Endothelial cell of hepatic sinusoid (primary cell): Measurements from ENCODE around the gene RAD51B.

Experiments used
- in situ Hi-C: cut with HindIII; loops from 2 replicates; pipeline ENCODE4 v1.10.0; 2017; ENCODE audit warnings: low sequenced_read_pairs

Gene RAD51B

DNA sequence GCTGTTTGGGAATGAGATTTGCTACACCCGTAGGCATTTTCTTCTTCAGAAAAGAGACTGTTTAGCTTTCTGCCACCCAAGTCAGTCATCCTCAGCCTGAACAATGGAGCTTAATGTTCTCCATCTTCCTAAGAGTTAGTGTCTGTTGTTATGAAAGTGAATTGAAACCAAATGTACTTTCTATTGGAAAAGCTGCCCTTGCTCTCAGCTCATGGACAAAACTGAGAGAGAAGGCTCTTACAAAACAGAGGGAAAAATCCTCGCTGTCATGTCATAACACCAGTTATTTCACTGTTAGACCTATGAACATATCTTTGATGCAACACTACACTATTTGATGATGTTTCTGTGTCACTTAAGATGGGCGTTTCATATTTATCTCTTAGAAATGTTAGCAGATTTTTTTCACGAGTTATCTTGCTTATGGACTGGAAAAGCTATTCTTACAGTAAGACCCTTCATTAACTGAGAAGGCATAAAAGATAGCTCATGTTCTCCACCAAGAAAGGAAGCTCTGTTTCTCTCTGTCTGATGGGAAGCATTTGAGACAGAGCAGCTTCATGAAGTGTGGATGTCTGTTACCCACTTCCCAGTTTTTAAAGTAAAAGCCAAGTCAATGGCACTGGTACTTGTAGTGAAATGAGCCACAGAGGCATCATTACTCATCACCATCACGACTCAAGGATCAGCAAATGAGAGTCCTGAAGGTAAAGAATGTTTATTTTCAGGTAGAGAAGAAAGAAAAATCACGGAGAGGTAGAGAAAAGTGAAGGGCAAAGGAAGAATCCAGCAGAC, 489.3 kb downstream of the RAD51B start:
- in situ Hi-C loops, result no loop called here

DNA sequence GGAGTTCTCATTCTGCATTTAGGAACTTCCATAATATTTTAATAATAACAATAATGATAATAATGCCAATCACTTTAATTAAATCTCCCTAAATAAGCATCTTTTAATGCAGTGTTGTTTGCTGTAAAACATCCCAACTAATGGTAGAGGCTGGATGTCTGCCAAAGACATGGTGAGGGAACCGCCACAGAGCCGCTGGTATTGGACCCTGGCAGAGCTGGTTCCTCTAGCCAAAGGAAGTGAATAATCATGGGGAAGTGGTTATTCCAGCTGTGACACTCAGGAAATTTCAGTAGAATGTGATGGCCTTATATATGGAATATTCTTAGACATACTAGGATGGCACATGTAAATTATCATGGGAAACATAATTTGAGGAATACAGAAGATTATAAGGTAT, 490.0 kb downstream of the RAD51B start:
- in situ Hi-C loops, result no loop called here

DNA sequence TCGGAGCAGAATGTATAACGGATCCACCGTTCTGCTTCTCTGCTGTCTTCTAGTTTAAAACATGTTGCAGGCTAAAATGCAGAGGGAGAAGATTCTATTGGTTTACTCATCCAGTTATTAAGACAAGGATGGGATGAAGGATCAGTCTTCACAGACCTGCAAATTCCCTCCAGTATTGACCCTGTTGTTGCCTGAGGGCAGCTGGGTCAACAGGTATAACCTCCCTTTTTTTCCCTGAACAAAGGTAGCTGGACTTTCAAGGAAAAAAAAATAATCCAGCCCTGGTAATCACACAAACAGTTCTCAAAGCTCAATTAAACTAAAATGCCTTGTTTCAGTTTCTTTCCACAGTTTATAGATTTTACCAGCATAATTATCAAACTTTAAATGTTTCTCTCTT, 492.7 kb downstream of the RAD51B start:
- in situ Hi-C loops, result no loop called here

DNA sequence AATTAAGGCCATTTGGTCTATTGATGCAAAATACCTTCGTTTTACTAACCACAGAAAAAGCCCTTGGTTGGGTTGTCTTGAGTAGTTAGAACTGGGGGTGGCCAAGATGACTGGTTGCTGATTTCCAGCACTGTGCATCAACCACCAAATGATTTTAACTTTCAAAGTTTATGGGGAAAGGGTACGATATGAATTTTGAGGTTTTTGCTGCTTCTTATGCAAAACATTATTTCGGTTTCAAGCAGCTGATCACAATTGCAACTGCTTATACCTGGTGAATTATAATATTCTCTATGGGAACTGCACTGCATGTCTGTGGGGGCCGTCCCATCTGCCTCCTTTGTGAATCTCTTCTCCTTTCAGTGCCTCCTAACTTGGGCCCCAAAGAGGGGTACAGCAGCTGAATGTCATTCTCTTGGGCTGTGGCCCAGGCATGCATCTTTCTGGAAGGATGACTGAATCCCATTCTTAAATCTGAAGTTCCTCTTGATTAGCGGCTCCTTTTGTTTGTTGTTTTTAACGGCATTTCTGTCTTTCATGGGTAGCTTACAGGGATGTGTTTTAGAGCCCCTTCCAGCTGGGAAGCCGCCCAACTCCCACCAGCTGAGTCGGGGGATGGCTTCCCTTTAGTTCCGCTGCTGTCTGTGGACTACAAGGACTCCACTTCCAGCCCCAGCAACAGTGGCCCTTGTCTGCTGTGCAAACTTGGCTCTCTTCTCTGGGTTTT, 493.5 kb downstream of the RAD51B start:
- in situ Hi-C loops, result no loop called here

DNA sequence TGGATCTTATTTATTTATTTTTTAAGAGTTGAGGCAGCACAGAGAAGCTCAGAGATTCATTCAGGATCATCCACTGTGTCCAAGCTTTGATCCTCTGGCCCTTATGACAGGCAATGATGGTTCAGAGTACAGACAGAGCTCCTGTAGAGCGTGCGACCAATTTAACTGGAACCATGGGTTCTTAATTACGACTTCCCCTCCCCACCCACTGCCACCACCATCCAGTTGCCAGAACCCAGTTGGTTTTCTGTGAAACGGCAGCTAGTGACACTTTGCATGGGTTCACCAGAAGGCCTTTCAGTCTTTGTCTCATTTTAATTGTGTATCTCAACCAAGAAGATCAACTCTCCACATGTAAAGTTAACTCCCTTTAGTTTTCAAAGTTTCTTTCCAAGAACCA, 495.1 kb downstream of the RAD51B start:
- in situ Hi-C loops, result no loop called here

DNA sequence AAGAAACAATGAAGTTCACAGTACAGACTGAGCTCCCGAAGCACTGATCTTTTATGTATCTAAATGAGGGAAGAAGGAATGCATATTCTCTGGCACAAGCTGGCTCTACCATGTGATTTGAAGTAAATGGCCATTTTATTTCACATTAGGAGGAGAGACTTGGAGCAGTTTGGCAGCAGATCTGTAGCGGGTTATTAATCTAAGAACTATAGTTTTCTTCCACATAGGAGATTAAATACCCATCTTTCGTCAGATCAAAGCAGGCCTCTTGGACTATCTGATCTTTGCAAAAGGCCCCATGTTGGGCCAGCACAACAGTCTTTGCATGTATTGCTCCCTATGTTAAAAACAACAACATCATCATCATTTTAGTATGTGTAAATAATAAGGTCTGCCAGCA, 495.5 kb downstream of the RAD51B start:
- in situ Hi-C loops, result no loop called here

DNA sequence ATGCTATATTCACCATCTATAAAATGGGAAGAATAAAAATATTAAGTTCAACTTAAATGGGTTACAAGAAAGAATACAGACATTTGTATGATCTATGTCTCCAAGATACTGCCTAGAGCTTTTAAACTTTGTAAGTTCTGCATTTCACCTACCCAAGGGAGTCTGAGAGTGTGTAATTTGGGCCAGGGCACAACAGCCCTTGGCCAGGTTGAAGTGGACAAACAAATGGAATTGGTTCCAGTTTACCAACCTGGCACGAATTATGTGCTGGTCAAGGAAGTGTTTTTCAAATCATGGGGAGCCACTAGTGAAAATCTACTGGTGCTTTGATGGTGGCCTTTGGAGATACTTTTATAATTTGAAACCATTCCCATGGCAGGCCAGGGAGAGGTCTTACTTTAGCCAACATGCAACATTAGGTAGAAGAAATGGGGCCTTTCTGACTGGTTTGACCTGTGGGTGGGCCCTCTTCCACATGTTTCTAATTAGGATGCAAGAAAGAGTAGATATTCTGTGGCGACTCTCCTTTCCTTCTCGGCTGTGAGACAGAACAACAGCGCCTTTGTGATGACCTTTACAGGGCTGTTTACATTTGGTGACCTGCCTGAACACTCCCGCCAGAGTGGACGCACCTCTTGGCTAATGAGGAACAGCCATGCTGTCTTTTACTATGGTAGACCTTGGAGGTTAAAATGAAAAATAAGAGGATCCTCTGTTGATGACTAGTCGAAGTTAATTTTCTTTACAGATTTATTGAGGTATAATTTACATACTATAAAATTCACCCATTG, 496.7 kb downstream of the RAD51B start:
- in situ Hi-C loops, result no loop called here

DNA sequence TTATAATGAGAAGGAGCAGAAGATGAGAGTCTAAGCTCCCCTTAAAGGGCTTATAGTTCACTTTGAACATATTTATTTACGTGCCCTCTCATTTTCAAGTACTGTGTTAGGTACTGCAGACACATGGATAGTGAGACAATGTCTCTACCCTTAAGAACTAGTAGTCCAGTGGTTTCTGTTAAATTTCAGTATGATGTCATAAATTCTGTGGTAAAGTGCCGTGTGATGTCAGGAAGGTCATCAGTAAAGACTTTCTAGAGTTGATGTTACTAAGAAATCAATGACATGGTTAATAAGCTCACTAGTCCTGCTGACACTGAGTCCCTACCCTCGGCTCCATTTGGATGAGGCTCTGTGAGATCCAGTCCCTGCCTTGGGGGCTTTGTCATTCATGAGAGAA, 497.7 kb downstream of the RAD51B start:
- in situ Hi-C loops, result no loop called here

DNA sequence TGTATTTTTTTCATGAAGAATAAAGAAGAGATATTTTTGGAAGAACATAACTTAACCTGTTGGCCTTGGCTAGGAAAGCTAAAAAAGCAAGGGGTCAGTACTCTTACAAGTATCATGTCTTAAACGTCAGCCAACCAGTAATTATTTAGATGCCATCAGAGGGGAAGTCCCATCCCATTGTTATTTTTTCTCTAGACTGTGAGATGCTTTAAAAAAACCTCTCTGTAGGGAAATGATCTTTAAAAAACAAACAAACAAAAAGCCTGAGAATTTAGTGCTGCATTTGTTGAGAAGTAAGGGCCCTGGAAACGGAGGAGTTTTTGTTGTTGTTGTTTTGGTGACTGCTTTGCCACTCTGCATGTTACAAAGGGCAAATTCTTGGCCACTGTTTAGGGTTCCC, 499.2 kb downstream of the RAD51B start:
- in situ Hi-C loops, result no loop called here

DNA sequence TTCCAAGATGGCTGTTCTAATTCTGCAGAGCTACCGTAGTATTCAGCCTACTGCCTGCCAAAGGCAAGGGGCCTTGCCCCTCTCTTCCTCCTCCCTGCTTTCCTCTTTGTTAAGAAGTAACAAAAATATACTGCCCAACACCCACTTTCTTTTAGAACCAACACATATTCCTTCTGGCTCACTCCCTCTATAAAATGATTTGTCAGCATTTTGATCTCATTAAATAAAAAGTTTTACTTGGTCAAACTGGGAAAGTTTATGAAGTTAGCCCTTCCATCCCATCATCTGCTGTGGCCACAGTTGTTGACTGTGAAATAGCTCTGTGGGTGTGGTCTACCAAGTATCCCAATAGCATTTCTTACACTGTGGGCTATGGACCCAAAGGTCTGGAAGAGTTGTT, 500.9 kb downstream of the RAD51B start:
- in situ Hi-C loops, result no loop called here

DNA sequence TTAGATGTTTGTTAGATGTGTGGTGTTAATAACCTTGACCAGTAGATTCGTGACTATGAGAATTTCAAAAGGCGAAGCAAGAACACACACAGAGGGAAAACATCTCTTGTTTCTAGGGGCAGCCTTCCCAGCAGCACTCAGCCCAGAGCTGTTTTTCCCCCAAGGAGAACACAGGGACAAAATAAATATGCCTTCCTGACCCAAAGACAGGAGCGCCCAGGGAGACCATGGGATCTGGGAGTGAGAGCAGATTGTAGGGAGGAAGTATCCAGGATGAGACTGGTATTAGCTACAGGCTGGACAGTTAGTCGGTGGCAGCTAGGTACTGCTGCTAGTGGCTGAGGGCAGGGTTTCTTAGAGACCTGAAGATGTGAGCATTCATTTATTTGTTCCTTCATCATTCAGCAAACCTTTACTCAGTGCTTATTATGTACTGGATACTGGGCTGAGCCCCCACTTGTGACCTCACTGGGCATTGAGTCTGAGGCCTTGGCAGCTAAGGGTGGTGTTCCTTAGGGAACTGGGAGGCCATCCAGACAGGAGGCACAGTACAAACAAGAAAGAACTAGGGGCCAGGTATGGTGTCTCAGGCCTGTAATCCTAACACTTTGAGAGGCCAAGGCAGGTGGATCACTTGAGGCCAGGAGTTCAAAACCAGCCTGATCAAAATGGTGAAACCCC, 503.5 kb downstream of the RAD51B start:
- in situ Hi-C loops, result no loop called here

DNA sequence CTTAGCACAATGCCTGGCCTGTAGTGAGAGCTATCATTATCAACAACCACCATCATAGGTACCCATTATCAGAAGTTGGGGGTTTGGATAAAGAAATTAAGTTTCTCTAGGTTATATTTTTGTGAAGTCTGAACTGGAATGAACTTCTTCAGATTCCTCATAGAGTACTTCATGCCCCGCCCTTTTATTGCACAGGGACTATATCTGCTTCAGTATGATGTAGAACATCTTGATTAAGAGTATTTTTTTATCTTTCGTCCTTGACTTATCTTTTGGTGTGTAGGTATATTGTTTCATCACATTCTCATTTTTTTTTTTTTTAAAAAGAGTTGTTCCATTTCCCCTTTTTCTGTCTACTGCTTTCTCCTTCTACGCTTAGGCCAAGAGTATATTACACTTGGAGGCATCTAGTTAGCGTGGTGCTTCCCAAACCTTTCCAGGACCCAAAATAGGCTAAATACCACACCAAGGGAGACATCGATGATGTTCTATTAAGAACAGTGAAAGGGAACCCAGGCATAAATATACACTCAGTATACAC, 505.8 kb downstream of the RAD51B start:
- in situ Hi-C loops, result no loop called here

DNA sequence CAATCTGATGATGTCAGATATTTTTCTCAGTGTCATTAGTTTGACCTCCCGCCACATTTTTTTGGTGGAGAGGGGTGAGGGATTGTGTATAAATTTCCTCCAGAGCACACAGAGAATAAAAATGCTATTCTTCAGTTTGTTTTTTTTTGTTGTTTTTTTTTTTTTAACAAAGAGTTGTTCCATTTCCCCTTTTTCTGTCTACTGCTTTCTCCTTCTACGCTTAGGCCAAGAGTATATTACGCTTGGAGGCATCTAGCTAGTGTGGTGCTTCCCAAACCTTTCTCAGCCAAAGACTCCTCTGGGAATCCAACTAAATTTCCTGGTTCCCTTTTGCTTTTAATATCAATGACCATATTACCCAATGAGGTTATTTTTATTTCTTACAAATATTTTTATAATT, 507.7 kb downstream of the RAD51B start:
- in situ Hi-C loops, result no loop called here

DNA sequence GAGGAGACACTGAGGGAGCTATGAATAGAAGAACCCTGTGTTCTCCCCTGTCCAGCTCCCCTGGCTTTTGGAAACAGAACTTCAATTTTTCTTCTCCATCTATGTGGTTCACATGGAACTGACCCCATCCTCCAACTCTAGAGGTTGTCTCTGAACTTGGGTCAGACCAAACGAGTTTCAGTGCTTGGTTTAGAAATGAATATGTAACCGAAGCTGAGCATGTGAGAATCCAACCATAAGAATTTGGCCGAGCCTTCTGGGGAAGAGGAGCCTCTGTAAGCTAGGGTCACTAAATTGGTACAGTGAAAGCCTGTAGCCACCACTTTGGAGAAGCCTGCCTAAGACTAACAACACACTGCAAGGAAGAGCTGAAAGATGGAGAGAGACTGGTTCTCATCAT, 508.9 kb downstream of the RAD51B start:
- in situ Hi-C loops, result no loop called here

DNA sequence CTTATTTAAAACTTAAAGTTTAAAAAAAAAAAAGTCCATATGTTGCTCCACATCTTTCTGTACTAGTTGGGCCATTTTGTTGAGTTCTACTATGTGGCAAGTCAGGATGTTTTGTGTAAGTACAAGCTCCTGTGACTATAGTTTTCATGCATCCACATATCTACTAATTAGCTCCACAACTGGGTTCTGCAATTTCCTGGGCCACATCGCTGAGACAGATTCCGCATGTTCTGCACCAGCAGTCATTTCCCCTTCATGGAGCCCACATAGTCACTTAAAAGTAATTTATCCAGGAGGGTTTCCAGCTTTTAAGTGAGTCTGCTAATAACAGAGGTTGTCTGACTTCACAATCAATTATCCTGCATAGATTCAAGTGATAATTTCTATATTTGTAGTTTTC, 511.8 kb downstream of the RAD51B start:
- in situ Hi-C loops, result no loop called here

DNA sequence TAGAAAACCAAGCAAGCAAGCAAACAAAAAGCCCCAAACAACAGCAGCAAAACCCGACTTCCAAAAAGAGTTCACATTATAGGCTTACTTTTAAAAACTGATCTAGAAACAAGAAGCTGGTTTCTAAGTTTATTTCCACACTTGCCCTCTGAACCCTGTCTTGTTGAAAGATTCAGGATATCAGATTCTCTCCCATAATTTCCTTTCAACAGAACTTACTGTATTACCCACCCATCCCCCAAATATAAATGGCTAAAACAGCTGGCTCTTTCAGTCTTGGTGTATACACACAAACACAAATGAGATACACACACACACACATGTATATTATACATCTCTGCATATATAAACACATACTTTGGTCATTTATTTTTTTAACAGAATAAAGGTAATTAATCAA, 512.4 kb downstream of the RAD51B start:
- in situ Hi-C loops, result no loop called here

DNA sequence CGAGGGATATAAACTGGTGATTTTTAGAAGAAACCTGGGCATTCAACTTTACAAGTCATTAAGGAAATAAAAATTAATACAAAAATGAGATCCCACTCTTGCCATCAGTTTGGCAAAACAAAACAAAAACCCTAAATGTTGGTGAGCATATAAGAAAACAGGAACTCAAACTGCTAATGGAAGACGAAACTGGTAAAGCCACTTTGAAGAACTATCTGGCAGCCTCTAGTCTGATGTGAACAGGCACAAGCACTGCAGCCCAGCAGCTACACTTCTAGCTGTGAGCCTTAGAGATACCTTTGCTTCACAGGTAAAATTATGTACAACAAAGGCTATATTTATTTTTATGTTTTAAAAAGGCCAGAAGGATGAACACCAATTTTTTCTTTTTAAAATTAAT, 513.7 kb downstream of the RAD51B start:
- in situ Hi-C loops, result no loop called here

DNA sequence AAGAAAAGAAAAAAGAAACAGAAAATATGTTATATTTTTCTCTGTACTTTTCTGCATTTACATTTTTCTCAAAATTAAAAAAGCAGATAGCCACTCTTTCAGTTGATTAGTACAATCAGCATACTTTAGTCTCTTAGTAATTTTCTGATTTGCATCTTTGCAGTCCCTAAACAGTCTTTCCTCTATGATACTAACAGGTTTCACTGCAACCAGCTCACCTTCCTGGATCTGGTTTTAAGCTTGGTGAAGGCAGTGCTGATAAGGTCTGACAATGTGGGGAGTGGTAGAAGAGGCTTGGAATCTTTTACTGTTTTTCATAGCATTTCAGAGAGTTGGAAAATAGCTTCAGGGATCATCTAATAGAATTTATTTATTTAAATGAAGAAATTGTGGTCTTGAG, 515.7 kb downstream of the RAD51B start:
- in situ Hi-C loops, result no loop called here

DNA sequence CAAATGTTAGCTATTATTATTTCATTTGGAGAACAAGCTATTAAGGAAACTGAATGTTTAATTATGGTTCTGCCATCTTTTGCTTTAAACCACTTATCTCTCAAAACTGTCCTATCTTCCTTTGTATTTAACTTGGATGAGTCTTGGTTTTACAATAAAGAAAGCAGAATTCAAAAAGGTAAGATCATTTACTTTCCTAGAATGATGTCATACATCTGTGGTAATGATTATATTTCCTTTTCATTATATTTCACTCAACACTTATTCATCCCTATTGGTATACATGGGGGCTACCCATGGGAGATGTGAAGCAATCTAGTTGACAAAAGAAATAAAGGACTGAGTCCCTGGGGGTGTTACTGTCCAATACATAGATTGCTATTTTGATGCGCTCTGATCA, 516.6 kb downstream of the RAD51B start:
- in situ Hi-C loops, result no loop called here

DNA sequence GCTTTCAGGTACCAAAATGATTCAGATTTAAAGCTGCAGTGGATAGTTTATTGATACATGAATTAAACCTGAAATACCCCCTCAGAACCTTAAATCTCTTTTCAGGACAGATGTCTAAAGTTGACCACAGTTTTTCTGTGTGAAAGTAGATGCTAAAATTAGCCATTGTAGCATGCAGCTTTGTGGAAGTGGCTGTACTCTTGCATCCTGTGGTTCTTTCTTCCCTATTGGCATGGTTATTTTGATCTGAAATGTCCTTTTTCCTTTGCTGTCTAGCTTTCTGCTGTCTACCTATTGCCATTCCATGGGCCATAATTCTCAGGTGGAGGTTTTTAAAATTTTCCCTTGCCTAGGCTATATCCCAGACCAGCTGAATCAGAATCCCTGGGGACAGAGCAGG, 517.7 kb downstream of the RAD51B start:
- in situ Hi-C loops, result no loop called here

DNA sequence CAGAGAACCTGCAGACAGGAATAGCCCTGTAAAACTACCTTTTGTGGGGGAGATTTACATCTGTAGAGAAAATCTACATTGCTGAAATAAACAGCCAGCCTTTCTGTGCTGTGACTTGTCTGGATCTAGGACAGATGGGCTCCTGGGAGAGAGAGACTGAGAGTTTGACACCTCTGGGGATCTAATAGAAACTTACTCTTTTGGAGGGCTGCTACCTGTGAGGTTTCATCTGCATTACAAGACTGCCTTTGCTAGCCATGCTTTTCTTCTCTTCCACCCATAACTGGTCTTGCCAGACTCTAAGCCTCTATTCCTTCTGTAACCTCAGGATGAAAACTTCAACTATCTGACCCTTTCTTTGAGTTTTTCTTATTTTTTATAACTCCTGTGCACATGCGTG, 520.7 kb downstream of the RAD51B start:
- in situ Hi-C loops, result no loop called here
